HEK293T (cell line): Measurements from ENCODE around the gene HRC.

ENCODE experiments used
- ARNT ChIP-seq: fragments of 450-650 bp; IDR thresholded peaks from 2 replicates; pipeline ENCODE4 v1.6.1; 2017; ENCODE audit warnings: mild to moderate bottlenecking
- BHLHE40 ChIP-seq: fragments of 450-650 bp; IDR thresholded peaks from 2 replicates; pipeline ENCODE4 v1.6.1; 2016; ENCODE audit warnings: mild to moderate bottlenecking, moderate library complexity, borderline replicate concordance
- CTBP1 ChIP-seq: fragments of 450-650 bp; IDR thresholded peaks from 2 replicates; pipeline ENCODE4 v1.6.1; 2016; ENCODE audit warnings: borderline replicate concordance
- FOXA1 ChIP-seq: fragments of 450-650 bp; IDR thresholded peaks from 2 replicates; pipeline ENCODE4 v1.6.1; 2016; ENCODE audit warnings: mild to moderate bottlenecking
- FOXK2 ChIP-seq: fragments of 450-650 bp; IDR thresholded peaks from 2 replicates; pipeline ENCODE4 v1.6.1; 2016; ENCODE audit warnings: mild to moderate bottlenecking
- FOXM1 ChIP-seq: fragments of 450-650 bp; IDR thresholded peaks from 2 replicates; pipeline ENCODE4 v1.6.1; 2017; ENCODE audit warnings: mild to moderate bottlenecking, borderline replicate concordance
- L3MBTL2 ChIP-seq: fragments of 450-650 bp; conservative IDR thresholded peaks from 2 replicates; pipeline ENCODE4 v1.6.1; 2016; ENCODE audit warnings: mild to moderate bottlenecking
- LEF1 ChIP-seq: fragments of 450-650 bp; IDR thresholded peaks from 2 replicates; pipeline ENCODE4 v1.6.1; 2017; ENCODE audit warnings: mild to moderate bottlenecking, borderline replicate concordance
- NFRKB ChIP-seq: fragments of 450-650 bp; IDR thresholded peaks from 2 replicates; pipeline ENCODE4 v1.6.1; 2016; ENCODE audit warnings: mild to moderate bottlenecking, moderate library complexity
- PKNOX1 ChIP-seq: fragments of 450-650 bp; IDR thresholded peaks from 2 replicates; pipeline ENCODE4 v1.6.1; 2016
- SP1 ChIP-seq: fragments of 450-650 bp; IDR thresholded peaks from 2 replicates; pipeline ENCODE4 v1.6.1; 2017
- SUZ12 ChIP-seq: fragments of 450-650 bp; IDR thresholded peaks from 2 replicates; pipeline ENCODE4 v1.6.1; 2016; ENCODE audit warnings: mild to moderate bottlenecking
- ZNF384 ChIP-seq: fragments of 450-650 bp; IDR thresholded peaks from 2 replicates; pipeline ENCODE4 v1.6.1; 2016

GRCh38 chr19:49136771-49137171 lies 18.4 kb downstream of the HRC start:
- no peak for TF ChIP-seq SP1
- no peak for TF ChIP-seq BHLHE40
- no peak for TF ChIP-seq ZNF384
- TF ChIP-seq L3MBTL2 = no peak
- TF ChIP-seq FOXM1 = no peak
- TF ChIP-seq LEF1 = no peak
- no peak for TF ChIP-seq FOXK2
- no peak for TF ChIP-seq ARNT
- TF ChIP-seq PKNOX1 = no peak
- no peak for TF ChIP-seq FOXA1
- TF ChIP-seq NFRKB = no peak
- no peak for TF ChIP-seq CTBP1
- TF ChIP-seq SUZ12 = no peak
